ENCODE results near the gene ESR2.
"Not testable (repeated sequence)": the region's sequence is repeated elsewhere in the genome, so short reads cannot be mapped to it uniquely, and the experiment has no call there.

Gene ESR2

GRCh38 chr14:64196814-64197411 lies 97.3 kb downstream of the ESR2 start:
- DNase-seq = peak in 2 of 4 experiments; percentile 1 to 5

GRCh38 chr14:64196056-64196455 lies 98.1 kb downstream of the ESR2 start:
- DNase-seq = no peak

DNA sequence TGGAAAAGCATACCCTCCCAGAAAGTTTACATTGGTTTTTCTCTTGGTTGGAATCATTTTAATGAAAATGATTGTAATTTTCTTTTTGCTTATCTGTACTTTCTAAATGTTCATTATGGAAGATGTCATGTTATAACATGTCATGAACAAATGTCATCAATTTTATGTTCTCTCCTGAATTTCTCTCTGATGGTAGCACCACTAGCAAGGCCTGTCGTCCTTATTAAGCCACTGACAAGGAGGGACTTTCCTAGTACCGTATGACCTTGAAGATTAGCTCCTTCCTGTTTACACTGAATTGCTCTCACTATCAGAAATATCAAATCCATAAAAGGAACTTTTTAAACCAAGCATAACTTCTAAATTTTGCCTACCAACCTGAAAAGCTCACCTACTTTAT lies 99.0 kb downstream of the ESR2 start:
- no peak for DNase-seq

DNA sequence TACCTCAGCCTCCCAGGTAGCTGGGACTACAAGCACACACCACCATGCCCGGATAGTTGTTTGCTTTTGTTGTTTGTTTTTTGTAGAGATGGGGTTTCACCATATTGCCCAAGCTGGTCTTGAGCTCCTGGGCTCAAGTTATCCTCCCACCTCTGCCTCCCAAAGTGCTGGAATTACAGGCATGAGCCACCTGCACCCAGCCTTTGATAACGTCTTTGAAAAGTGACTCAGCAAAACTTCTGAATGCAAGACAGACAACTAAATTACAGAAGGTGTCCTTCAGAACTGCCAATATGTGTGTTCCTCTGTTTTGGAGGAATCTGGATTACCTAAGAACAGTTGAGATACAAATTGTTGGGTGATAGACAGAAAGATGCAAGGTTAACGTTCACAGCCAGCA lies 99.8 kb downstream of the ESR2 start:
- no peak for DNase-seq

GRCh38 chr14:64193821-64194220 lies 100.3 kb downstream of the ESR2 start:
- DNase-seq = no peak

GRCh38 chr14:64191756-64192155 lies 102.4 kb downstream of the ESR2 start:
- no peak for DNase-seq

DNA sequence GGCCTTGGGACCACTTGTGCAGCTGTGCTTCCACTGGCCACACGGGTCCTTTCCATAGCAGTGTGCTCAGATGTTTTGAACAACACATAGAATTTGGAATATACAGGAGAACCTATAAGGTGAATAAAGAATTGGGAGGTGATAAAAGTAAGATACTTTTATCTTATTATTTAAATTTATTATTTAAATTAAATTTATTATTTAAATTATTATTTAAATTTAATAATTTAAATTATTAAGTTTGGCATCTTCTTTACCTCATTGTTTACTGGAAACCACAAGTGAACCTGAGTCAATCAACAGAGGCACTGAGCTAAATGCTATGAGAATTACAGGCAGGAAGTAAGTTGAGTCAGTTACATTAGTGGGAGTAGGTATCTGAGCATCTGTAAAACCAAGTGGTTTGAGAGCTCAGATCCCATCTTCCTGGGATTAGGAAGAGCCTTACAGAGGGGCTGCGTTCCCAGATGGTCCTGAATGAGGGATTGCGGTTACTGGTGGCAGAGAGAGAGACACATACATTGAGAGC lies 103.1 kb downstream of the ESR2 start:
- no peak for DNase-seq

DNA sequence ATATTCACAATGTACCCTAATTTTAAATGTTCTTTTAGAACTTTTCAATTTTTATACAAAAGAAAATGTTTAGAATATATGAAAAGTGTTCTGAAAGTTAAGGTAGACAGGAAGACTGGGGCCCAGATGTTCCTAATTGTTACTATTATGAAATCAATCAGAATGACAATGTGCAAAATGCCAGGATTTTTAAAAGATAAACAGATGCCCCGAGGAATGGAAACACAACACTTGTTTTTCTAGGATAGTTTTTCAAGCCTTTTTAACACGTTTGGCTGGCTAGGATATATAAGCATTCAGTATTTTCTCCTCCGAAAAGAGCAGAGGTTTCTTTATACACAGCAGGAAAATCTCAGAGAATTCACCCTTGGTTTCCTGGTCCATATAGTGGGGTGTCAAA lies 106.8 kb downstream of the ESR2 start:
- DNase-seq = no peak

DNA sequence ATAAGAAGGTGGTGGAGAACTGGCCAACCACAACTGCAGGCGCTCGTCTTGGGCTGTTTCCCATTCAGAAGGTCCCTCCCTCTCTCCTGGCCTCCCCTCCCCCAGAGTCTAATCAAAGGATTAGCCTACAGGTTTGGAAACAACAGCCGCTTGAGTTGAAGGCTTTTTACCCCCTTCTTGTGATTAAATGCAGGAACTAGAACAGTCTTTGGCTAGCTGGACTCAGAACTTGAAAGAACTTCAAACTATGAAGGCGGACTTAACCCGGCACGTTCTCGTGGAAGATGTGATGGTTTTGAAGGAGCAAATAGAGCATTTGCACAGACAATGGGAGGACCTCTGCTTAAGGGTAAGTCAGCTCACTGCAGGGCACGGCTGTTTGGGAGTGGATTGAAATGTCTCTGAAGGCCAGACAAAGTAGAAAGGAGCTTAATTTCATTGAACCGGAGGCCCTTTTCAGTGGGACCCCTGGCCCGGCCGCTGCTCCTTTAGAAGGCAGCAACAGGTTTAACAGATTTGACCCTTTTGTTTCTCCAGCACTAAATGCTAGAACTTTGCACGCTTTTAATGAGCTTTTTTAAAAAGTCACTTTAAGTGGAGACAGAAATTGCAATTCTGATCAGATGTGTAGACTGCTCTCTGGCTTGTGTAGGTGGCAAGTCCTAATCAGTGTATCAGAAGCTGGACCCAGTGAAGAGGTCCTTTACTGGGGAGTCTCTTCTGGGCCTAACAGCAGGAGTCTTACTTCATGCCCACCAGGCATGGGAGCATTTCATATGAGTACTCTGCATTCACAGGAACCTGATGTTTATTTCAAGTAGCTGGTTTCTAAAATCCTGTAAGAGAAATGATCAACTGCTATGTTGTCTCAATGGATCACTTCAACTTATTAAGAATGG lies 107.7 kb downstream of the ESR2 start:
- no peak for DNase-seq

- no peak for DNase-seq
These were observed 109.0 kb downstream of the ESR2 start for GRCh38 chr14:64185184-64185583.

GRCh38 chr14:64184103-64184729 lies 110.0 kb downstream of the ESR2 start:
- no peak for DNase-seq

GRCh38 chr14:64182908-64183307 lies 111.3 kb downstream of the ESR2 start:
- DNase-seq = not testable (repeated sequence)

DNA sequence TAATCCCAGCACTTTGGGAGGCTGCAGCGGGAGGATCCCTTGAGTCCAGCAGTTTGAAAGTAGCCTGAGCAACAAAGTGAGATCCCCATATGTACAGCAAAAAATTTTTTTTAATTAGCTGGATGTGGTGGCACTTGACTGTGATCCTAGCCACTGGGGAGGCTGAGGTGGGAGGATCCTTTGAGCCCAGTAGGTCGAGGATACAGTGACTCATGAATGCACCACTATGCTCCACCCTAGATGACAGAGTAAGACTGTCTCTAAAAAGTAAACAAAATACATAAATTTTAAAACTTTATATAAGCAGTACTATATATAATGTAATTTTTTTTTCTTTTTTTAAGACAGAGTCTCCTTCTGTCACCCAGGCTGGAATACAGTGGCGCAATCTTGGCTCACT lies 115.4 kb downstream of the ESR2 start:
- no peak for DNase-seq

- DNase-seq = no peak
These were observed 117.8 kb downstream of the ESR2 start for GRCh38 chr14:64176330-64176729.

GRCh38 chr14:64174922-64175782 lies 119.0 kb downstream of the ESR2 start:
- DNase-seq = no peak

DNA sequence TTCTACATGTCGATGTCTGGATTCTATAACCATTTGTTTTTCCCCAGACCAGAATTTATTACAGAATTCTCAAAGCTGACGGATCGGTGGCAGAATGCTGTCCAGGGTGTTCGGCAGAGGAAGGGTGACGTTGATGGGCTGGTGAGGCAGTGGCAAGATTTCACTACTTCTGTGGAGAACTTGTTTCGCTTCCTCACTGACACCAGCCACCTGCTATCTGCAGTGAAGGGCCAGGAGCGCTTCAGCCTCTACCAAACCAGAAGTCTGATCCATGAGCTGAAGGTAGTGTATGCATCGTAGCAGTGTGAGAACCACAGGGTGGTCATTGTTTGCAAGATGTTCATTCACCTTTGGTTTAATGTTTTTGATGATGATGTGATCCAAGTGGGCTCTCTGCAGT lies 124.0 kb downstream of the ESR2 start:
- DNase-seq = no peak

GRCh38 chr14:64159588-64159987 lies 134.6 kb downstream of the ESR2 start:
- no peak for DNase-seq

DNA sequence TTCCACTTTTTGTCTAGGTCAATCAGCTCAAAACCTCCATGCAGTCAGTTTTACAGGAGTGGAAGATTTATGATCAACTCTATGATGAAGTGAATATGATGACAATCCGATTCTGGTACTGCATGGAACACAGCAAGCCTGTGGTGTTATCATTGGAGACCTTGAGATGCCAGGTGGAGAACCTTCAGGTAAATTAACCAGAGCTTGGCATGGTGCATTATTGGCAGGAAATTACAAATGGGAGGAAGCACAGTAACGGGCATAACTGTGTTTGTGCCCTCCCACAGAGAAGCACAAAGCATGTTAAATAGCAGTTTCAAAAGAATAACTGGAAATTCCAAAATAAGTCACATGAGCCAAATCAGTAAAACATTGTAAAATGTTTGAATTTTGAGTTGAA lies 135.6 kb downstream of the ESR2 start:
- no peak for DNase-seq

GRCh38 chr14:64149921-64150320 lies 144.2 kb downstream of the ESR2 start:
- DNase-seq = no peak

GRCh38 chr14:64147126-64147790 lies 146.9 kb downstream of the ESR2 start:
- DNase-seq = no peak

DNA sequence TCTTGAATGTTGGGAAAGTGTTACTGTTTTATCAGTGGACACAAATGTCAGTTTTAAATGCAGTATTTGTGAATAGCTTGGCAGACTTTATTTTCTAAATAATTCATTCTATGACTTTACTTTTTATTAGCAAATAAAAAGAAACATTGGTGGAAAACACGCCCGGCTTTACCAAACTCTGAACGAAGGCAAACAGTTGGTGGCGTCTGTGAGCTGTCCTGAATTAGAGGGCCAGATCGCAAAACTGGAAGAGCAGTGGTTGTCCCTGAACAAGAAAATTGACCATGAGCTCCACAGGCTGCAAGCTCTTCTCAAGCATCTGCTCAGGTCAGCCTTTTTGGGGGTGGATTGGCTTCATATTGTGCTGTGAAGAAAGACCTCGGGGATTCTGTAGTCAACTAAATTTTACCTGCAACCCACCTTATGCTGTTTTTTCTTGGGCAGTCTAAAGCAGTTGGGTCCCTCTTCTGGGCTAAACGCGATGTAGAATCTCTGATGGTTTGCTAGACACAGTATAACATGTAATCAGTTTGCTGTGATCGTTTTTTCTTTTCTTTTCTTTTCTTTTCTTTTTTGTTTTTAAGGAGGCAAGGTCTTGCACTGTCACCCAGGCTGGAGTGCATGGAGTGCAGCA lies 156.4 kb downstream of the ESR2 start:
- DNase-seq = no peak

All from suppressor macrophage (primary cell).